SK-MEL-5 (cell line): ENCODE measurements around the gene AQP5. TPM values are rescaled to one million over a fixed set of nuclear protein-coding genes. Genes with fewer than 3 reads are reported as not detected.

Source experiments
- DNase-seq: peaks from one replicate; pipeline ENCODE4 v3.0.0-alpha.2; 2016; ENCODE audit warnings: low read depth, low spot score
- in situ Hi-C: cut with HindIII; loops from 2 replicates; pipeline ENCODE4 v1.10.0; 2016; ENCODE audit warnings: low sequenced_read_pairs, high pct_unique_total_duplicates, low pct_unique_long_range_greater_than_20kb
- total RNA-seq: library from RNA; depleted of rRNA; stranded (reverse); fragments of >200 nt; shearing (Covaris generic); gene quantifications from 2 replicates; pipeline ENCODE4 v1.2.3, GENCODE V29; 2014

Gene AQP5
- total RNA-seq, 1 experiment from 2014 or later = not detected

DNA sequence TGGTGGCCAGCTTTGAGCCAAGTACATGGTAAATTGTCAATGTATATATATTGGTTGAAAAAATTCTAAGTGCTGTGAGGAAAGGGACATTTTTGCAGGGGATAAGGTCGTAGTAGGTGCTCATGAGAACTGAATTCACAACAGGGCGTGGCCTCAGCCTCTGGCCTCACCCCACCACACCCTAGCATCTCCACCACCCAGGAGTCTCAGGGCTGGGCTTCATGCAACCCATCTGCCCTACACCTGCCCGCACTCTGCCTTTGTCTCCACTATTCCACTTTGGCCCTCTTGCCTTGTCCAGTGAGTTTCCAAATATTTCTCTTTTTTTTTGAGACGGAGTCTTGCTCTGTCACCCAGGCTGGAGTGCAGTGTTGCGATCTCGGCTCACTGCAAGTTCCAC, 33.2 kb upstream of the AQP5 start:
- in situ Hi-C loops = no loop called here
- no peak for DNase-seq

DNA sequence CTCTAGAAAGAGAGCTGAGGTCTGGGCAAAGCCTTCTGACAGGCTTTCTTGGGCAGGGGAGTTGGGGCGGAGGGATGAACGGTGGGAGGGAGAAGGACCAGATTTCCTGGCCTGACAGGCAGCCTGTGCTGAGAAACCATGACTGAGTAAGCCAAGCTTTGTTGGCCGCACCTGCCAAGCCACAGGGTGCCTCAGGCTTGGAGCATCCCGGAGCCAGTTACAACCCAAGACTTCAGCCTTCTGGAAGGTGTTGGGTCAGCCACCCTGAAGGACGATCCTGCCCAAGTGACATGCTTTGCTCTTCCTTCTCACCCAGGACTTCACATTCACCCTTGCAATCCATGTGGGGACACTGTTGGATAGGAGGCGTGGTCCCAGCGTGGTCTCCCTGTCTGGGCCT, 32.1 kb upstream of the AQP5 start:
- in situ Hi-C loops = no loop called here
- DNase-seq = no peak

DNA sequence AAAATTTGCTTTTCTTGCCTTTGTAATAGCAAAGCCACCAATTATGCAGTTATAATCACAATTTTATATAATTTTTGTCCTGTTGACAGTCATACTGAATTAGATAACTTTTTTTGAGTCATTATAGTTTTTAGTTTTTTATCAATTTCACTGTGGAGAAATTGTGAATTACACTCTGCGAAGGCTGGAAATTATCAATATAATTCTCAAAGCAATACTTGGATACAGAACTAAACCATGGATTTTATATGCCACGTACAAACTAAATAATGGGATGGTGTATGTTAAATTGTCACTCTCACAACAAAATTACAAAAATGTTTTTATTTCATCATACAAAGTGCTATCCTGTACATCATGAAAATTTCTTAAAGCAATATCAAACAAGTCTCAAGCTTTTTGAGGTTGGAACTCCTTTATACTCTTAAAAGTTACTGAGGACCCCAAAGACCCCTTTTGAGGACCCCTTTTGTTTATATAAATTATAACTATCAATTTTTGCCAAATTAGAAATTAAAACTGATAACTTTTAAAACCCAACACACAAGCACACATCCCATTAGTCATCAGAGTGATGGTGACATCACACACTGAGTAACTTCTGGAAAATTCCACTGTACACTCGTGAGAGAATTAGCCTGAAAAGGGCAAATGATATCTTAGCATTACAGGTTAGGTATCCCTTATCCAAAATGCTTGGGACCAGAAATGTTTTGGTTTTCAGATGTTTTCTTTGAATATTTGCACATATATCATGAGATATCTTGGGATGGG, 31.0 kb upstream of the AQP5 start:
- DNase-seq = no peak
- in situ Hi-C loops = loop anchor here (10.0 kb wide), 1 partner anchor 134 kb away; no protein-coding TSS in a partner anchor

DNA sequence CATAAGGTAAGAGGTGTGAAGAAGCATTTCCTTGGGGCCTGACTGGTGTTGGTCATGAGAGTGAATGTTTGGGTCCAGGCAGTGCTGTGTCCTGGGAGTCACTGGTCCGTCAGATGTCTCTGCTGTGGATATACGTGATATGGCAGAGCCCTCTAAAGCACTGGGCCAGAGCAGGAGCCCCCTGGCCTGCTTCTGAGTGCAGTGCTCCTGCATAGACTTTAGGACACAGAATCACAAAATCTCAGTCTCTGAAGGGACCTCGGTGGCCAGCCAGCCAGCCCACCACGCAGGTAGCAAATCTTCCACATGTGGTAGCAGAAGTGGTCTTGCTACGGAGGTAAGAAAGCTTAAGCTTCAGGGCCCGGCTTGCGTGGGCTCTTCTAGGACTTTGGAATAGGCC, 29.6 kb upstream of the AQP5 start:
- no peak for DNase-seq
- in situ Hi-C loops = loop anchor here (10.0 kb wide), 1 partner anchor 133 kb away; no protein-coding TSS in a partner anchor

DNA sequence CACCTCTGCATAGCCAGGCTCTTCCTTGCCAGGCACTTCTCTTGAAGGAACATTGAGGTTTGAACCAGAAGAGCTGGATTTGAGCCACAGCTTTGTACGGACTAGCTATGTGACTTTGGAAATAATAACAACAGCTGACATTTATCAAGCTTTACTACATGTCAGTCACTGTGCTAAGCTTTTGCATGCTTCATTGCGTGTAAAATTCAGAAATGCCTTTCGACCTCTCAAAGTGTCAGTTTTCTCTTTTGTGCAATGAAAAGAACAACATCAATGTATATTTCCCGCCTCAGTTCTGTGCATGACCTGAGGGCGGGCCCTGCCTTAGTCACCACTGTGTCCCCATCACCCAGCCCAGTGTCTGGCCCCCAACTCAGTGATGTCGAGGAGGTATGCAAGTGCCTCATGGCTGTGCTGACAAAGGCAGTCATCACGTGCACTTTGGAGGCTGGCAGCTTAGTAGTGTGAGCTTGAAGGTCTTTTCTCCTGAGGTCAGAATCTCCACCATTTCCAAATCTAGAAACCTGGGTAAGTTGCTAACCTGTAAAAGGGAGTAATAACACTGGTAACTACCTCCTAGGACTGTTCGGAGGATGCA, 29.0 kb upstream of the AQP5 start:
- in situ Hi-C loops = loop anchor here (10.0 kb wide), 1 partner anchor 132 kb away; no protein-coding TSS in a partner anchor
- no peak for DNase-seq

DNA sequence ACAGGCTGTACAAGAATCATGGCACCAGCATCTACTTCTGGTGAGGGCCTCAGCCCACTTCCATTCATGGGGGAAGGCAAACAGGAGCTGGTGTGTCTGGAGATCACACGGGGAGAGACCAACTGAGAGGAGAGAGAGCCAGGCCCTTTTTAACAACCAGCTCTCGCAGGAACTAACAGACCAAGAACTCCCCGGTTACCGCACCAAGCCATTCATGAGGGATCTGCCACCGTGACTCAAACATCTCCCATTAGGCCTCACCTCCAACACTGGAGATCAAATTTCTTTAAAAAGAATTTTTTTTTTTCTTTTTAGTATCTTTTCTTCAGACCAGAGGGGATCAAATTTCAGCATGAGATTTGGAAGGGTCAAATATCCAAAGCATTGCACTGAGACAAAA, 27.9 kb upstream of the AQP5 start:
- in situ Hi-C loops = loop anchor here (10.0 kb wide), 1 partner anchor 131 kb away; no protein-coding TSS in a partner anchor
- DNase-seq = no peak

DNA sequence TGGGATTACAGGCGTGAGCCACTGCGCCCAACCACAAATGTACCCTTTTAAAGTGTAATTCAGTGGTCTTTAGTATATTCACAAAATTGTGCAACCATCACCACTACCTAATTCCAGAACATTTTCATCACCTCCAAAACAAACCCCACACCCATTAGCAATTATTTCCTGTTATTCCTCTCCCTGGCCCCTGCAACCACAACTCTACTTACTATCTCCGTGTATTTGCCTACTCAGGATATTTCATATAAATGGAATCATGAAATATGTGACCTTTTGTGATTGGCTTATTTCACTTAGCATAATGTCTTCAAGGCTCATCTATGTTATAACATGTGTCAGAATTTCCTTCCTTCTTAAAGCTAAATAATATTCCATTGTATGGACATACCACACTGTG, 27.2 kb upstream of the AQP5 start:
- in situ Hi-C loops = loop anchor here (10.0 kb wide), 1 partner anchor 130 kb away; no protein-coding TSS in a partner anchor
- no peak for DNase-seq

DNA sequence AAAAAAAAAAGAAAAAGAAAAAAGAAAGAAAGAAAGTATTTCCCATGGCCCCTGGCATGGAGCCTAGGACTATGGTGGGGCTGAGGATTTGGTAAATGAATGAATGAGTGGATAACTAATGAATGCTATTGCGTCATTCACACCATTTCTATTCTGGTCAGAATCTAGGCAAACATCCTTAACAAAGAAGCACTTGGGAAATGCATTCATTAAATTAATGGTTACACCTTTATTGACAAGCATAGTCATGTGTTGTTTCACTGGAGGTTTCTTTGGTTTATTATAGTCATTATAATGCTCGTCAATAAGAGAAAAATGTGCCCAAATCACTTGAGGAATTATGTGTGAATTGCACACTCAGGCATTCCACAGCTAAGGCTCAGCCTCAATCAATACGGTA, 24.7 kb upstream of the AQP5 start:
- in situ Hi-C loops = loop anchor here (10.0 kb wide), 1 partner anchor 128 kb away; no protein-coding TSS in a partner anchor

DNA sequence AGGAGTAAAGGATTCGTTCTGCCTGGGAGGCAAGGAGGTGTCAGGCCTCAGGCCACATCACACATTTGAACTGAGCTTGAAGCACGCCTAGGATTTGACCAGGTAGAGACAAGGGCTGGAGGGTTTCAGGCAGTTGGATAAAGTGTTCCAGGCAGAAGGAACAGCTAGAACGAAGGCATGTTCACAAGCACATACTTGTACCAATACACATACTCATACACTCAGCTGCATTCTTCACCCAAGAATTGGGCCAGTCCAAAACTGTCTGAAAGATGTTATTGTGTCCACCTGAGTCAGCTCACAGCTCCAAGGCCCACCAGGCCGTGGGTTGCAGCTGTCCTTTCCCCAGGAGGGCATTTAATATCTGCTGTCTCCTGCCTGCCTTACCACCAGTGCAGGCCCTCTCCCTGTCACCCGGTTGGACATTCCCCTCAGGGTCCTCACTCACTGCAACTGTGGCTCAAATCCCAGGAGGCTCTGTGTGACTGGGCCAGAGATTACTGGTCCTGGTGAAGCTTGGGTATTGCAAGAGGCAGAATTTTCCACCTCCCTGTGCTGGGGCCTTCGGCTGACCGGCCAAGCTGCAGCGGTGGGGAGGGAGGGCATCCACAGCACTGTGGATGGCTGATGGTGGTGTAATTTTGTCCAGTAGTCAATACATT, 23.9 kb upstream of the AQP5 start:
- DNase-seq = no peak
- in situ Hi-C loops = loop anchor here (10.0 kb wide), 1 partner anchor 127 kb away; no protein-coding TSS in a partner anchor

More for the DNA sequence above, 24.7 kb upstream of the AQP5 start:
- no peak for DNase-seq

DNA sequence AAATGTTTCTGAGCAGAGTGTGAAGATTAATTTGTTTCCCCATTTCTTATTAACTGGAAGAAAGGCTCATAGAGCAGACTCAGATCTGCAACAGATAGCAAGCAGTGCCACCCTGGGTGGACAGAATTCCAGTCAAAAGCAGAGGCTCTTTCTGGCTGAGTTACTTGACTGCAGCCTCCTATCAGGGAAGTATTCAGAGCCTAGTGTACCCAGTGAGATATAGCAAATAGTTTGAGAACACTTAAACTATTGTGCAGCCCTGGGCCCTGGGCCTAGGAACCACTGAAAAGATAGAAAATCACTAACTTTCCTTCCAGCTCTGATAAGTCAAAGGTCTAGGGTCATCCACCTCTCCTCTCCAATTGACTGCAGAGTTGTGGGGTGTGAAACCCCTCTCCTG, 22.4 kb upstream of the AQP5 start:
- in situ Hi-C loops = loop anchor here (10.0 kb wide), 1 partner anchor 125 kb away; no protein-coding TSS in a partner anchor
- no peak for DNase-seq

DNA sequence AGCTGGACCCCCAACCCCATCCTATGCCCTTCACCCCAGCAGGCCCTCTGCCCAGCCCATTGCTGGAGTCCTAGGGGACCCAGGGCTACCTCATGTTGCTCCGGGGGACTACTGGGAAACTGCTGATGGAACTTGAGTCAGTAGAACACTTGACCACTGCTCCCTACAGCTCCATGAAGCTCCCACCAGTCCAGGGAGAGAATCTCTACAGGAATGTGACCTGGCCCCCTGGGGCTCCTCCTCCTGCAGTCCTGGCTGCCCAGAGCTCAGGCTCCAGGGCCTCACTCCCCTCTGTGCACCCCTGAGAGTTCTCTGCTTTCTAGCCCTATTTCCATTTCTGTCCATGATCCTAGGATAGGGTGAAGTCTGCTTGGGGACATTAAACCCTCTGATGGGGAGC, 22.0 kb upstream of the AQP5 start:
- no peak for DNase-seq
- in situ Hi-C loops = loop anchor here (10.0 kb wide), 1 partner anchor 125 kb away; no protein-coding TSS in a partner anchor

DNA sequence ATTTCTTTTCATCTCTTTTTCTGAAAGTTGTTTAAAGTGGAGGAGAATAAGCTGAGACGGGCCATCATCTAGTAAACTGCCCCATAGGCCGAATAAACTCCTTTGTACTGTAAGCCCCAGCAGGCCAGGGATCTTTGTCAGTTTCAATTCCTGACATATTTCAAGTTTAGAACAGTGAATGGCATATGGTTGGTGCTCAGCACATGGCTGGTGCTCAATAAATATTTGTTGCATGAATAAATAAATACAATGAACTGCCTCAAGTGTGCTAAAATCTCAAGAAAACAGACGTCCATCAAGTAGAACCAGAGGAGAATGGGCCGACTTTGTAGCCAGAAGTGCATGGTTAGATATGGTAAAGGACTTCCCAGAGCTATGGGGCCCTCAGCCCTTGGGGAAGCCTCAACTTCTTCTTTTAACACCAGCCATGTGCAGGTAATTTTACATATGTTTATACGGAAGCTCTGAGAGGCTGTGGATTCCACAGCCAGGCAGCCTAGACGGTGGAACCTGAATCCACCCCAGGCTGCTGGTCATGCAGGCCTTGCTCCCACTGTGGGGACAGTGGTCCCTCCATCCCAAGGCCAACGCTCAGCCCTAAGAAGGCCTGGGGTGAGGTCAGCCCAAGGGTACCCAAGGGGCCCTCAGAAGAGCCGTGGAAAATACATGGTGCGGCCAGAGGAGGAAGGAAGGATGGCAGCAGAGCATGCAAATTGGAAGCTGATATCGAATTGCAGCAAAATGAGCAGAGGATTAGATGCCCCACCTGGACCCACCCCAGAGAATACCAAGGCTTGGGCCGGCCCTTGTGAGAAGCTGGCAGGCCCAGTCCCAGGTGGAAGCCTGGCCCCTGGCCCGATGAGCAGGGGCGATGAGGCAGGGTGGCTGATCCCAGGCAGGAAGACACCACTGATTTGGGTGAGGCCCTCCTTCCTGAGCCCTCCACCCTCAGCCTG, 19.8 kb upstream of the AQP5 start:
- in situ Hi-C loops = no loop called here
- no peak for DNase-seq

DNA sequence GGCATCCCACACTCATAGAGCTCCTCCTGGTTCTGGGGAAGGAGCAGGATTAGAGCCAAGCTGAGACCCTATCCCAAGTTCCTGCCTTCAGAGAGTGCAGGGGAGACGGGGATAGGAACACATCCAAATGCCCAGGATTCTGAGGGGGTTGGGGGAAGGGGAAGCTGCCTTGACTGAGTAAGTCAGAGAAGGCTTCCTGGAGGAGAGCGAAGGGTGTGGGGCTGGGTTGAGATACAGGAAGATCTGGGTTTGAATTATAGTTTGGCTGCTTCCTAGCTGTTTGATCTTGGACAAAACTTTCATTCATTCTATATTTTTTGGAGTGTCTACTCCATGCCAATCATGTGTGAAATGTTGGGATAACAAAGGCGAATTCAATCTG, 19.2 kb upstream of the AQP5 start:
- DNase-seq = no peak
- in situ Hi-C loops = no loop called here

DNA sequence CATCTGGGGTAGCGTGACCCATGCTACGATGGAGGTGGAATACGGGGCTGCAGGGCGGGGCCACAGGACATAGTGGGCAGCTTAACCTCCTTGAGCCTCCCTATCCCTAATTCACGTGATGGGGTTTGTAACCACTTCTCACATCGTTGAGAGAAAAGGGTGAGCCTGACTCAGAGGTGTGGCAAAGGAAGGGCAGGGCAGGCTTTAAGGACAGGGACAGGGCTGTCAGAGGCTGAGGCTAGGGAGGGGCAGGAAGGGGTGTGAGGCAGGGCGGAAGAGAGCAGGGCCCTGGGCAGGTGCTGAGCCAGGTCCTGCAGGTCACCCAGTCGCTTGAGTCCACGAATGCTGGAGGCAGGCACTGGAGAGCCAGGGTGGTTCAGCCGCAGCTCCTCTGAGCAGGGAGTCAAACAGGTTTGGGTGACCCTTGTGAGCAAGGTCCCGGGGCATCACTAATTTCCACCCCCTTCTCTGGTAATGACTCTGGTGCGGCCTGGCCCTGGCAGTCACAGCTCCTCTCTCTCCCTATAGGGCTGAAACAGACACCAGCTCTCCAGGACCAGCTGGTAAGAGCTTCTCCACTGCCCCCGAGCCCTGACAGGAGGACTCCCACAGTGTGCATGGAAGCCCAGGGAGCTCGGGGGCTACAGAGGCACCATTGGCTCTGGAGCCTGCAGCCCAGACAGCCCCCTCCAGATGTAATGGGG, 18.6 kb upstream of the AQP5 start:
- no peak for DNase-seq
- in situ Hi-C loops = no loop called here

DNA sequence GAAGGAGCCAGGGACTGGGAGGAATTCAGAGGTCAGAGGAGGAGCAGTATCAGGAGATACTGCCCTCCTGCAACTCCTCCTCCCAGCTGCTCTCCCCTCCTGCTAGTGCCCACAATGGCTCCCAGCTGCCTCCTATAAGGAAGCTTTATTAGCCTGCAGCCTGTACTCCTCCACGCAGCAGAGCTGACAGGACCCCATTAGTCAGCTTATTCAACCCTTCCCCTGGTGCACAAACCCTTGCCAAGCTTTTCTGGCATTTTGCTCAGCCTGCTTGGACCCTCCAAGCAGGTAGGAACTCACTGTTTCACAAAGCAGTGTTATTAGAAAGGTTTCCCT, 18.1 kb upstream of the AQP5 start:
- in situ Hi-C loops = no loop called here
- no peak for DNase-seq

DNA sequence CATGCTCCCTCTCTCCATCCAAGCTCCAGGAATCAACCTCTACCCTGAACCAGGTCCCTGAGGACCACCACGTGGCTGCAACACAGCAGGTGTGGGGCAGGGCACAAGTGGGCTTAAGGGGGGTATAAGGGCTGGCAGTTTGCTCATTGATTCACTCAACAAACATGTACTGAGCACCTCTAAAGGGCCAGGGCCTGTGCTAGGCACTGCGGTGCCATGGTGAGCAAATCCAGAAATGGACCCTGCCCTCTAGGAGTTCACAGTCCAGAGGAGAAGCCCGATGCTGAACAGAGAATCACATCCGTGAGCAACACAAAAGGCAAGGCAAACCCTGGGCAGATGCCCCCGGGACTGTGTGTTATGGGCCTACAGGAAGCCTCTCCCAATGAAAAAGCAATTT, 17.6 kb upstream of the AQP5 start:
- in situ Hi-C loops = no loop called here
- DNase-seq = no peak

DNA sequence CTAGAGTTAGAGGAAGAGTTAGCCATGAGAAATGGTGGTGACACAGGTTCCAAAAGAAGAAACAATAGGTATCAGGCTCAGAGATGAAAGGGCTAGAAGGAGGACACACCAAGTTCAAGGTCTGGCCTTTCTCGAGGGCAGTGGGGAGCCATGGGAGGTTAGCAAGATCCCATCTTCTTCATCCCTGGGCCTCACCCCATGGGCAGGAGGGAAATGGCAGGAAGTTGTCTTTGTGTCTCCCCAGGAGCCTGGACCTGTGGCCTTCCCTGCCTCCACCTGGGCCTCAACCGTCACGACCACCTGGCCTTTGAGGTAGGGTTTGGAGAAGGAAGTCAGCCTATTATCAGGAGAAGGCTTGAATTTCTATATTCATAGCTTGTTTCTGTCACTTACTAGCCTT, 17.0 kb upstream of the AQP5 start:
- DNase-seq = no peak
- in situ Hi-C loops = no loop called here
